Skin epidermis (tissue), 12 donors: ENCODE measurements around the gene DDT.
"Not testable (repeated sequence)": the region's sequence is repeated elsewhere in the genome, so short reads cannot be mapped to it uniquely, and the experiment has no call there.

Experiments used
- H3K27ac ChIP-seq, 21 experiments: fragments of 200-600 bp; sonication (generic) in 11 of 21; one replicate each; pipeline ENCODE4 v1.5.0; 2020; ENCODE audit warnings: mild to moderate bottlenecking in 3 of 21, inconsistent platforms in 2 of 21, moderate library complexity in 2 of 21
- H3K4me3 ChIP-seq, 7 experiments: fragments of 200-600 bp; sonication (generic) in 2 of 7; one replicate each; pipeline ENCODE4 v1.5.0; 2020; ENCODE audit warnings: inconsistent platforms in 2 of 7, mild to moderate bottlenecking in 2 of 7, moderate library complexity in 1 of 7

The DDT gene

GRCh38 chr22:23993080-23993479 lies 18.8 kb upstream of the DDT start:
- not testable (repeated sequence) for H3K4me3 ChIP-seq, H3K27ac ChIP-seq

- H3K27ac ChIP-seq, H3K4me3 ChIP-seq: not testable (repeated sequence)
Observed at GRCh38 chr22:23989583-23990244, 15.5 kb upstream of the DDT start.

- not testable (repeated sequence) for H3K27ac ChIP-seq, H3K4me3 ChIP-seq
Observed at GRCh38 chr22:23986538-23987178, 12.4 kb upstream of the DDT start.

- H3K27ac ChIP-seq, H3K4me3 ChIP-seq: not testable (repeated sequence)
Observed at GRCh38 chr22:23986089-23986488, 11.8 kb upstream of the DDT start.

- Histone ChIP-seq H3K4me3 (no peak overlapping the region), H3K27ac (no peak overlapping the region)
Observed at GRCh38 chr22:23984430-23984829, 10.2 kb upstream of the DDT start.

GRCh38 chr22:23980567-23980966 lies 6.3 kb upstream of the DDT start:
- not testable (repeated sequence) for H3K27ac ChIP-seq, H3K4me3 ChIP-seq

GRCh38 chr22:23979557-23980240 lies 5.5 kb upstream of the DDT start, which contains the start of gene GSTT2:
Gene GSTT2, plus strand, starts transcription at chr22:23980134.
- not testable (repeated sequence) for H3K27ac ChIP-seq, H3K4me3 ChIP-seq

- not testable (repeated sequence) for H3K27ac ChIP-seq, H3K4me3 ChIP-seq
Observed at GRCh38 chr22:23977304-23977703, 3.1 kb upstream of the DDT start.

GRCh38 chr22:23974836-23975352 lies 653 bp upstream of the DDT start:
- not testable (repeated sequence) for H3K4me3 ChIP-seq, H3K27ac ChIP-seq

- not testable (repeated sequence) for H3K27ac ChIP-seq, H3K4me3 ChIP-seq
Observed at GRCh38 chr22:23971927-23972326, 2.3 kb downstream of the DDT start.

GRCh38 chr22:23970816-23971486 lies 3.3 kb downstream of the DDT start:
- Histone ChIP-seq H3K27ac (no peak overlapping the region), H3K4me3 (no peak overlapping the region)

GRCh38 chr22:23970201-23970641 lies 4.0 kb downstream of the DDT start:
- Histone ChIP-seq H3K4me3 (no peak overlapping the region), H3K27ac (no peak overlapping the region)

- no peak overlapping the region for H3K4me3 ChIP-seq
- H3K27ac ChIP-seq = no peak overlapping the region
Observed at GRCh38 chr22:23969071-23969470, 5.2 kb downstream of the DDT start.

GRCh38 chr22:23966568-23966967 lies 7.7 kb downstream of the DDT start, which contains the start of gene DDTL:
Gene DDTL, plus strand, starts transcription at chr22:23966888. Its CDS starts 27 bp downstream, at chr22:23966915.
- not testable (repeated sequence) for H3K27ac ChIP-seq, H3K4me3 ChIP-seq

- H3K4me3 ChIP-seq, H3K27ac ChIP-seq: not testable (repeated sequence)
Observed at GRCh38 chr22:23966094-23966493, 8.1 kb downstream of the DDT start.

- H3K27ac ChIP-seq, H3K4me3 ChIP-seq: not testable (repeated sequence)
Observed at GRCh38 chr22:23961084-23961771, 13.0 kb downstream of the DDT start, which contains the start of gene GSTT2B. Gene GSTT2B, minus strand, starts transcription at chr22:23961195. Its CDS starts 64 bp downstream, at chr22:23961131.

- H3K27ac ChIP-seq, H3K4me3 ChIP-seq: not testable (repeated sequence)
Observed at GRCh38 chr22:23956301-23956900, 17.8 kb downstream of the DDT start.

GRCh38 chr22:23955886-23956285 lies 18.4 kb downstream of the DDT start:
- not testable (repeated sequence) for H3K4me3 ChIP-seq, H3K27ac ChIP-seq

GRCh38 chr22:23954991-23955305 lies 19.3 kb downstream of the DDT start:
- not testable (repeated sequence) for H3K4me3 ChIP-seq, H3K27ac ChIP-seq
